NOMO-1 (cell line): Measurements from ENCODE around the gene FANCC.
"Not testable (repeated sequence)": the region's sequence is repeated elsewhere in the genome, so short reads cannot be mapped to it uniquely, and the experiment has no call there.

Experiments
- DNase-seq, 2 experiments: peaks; one replicate each; lab custom pipeline; 2025; ENCODE audit not compliant: unreplicated experiment in 2 of 2; lab: John Stamatoyannopoulos, UW

Gene FANCC

GRCh38 chr9:95330720-95331404 lies 13.4 kb upstream of the FANCC start:
- no peak for DNase-seq

DNA sequence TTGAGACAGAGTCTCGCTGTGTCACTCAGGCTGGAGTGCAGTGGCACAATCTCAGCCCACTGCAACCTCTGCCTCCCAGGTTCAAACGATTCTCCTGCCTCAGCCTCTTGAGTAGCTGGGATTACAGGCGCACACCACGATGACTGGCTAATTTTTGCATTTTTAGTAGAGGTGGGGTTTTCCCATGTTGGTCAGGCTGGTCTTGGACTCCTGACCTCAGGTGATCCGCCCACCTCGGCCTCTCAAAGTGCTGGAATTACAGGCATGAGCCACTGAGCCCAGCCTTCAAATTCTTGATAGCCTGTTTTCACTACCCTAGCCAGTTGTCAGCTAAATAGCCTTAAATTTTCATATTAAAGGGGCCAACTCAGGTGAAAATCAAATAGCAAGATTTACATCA lies 11.6 kb upstream of the FANCC start:
- DNase-seq, result not testable (repeated sequence)

- DNase-seq, result no peak
Measured at GRCh38 chr9:95327239-95327865, 9.8 kb upstream of the FANCC start.

DNA sequence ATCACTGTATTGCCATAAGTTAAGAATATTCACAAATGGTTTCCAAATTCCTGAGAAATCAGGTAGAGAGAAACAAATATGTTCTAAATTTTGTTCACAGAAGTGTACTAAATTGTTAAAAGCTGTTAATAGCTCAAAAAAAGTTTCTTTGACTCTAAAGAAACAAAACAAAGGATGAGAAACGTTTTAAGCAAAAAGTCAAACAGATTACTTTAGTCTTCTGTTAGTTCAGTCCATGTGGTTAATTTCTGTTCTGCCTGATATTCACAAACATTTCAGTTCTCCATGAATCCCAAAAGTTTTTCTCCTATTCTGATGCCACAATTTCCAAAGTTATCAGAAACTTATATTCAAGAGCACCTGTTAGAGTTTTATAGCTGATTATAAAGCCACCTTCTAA lies 7.7 kb upstream of the FANCC start:
- DNase-seq, result no peak

GRCh38 chr9:95317893-95318211 lies 343 bp upstream of the FANCC start:
- DNase-seq, result no peak

DNA sequence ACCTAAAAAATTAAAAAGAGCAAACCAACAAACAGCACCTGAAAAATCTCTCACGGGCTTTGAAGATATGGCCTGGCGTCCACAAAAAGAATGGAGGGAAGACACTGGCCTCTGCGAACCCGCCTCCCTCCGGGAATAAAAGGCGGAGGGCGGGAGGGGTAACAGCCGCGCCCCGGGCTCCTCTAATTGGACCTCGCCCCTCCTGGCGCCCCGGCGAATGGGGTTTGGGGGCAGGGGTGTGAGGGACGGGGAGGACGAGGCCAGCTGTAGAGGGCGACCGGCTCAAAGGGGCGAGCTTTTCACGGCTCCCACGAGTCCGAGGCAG lies 753 bp downstream of the FANCC start:
- DNase-seq, result peak in 1 of 2 experiments; percentile 54

DNA sequence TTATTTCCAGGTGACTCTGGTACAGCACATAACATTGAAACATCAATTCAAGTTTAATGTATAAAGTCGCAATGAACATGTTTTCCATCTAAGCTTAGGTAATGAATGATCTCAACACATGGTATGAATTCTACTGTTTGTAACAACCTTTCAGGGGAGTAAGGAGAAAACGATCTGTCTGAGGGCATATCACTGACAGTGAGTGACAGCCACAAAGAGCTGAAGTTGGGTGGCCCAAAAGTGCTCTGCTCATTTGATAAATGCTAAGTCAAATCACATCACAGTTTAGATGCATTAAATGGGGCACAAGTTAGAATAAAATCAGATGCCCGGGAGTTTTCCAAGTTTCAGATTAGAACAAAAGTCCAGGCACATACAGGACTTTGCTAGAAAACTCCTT lies 1.2 kb downstream of the FANCC start:
- no peak for DNase-seq

GRCh38 chr9:95315108-95315746 lies 2.3 kb downstream of the FANCC start:
- DNase-seq, result no peak

- DNase-seq, result no peak
Measured at GRCh38 chr9:95313010-95313498, 4.5 kb downstream of the FANCC start.

DNA sequence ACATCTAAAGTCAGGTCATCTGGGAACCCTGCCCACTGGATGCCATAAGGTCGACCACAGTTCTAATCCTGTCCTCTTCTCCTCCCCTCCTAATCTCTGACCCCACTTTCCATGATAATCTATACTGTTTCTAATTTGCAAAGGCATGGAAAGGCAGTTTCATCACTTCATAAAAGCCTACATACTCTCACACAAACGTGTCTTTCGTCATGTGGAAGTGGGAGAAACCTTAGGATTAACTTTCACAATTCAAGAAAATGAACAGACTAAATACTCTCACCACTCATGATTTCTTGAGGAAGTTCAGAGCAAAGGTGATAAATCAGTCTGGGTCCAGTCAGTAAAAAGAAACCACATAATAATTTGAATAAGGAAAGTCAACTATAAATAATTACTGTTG lies 5.5 kb downstream of the FANCC start:
- peak in 1 of 2 experiments; percentile 72 for DNase-seq

DNA sequence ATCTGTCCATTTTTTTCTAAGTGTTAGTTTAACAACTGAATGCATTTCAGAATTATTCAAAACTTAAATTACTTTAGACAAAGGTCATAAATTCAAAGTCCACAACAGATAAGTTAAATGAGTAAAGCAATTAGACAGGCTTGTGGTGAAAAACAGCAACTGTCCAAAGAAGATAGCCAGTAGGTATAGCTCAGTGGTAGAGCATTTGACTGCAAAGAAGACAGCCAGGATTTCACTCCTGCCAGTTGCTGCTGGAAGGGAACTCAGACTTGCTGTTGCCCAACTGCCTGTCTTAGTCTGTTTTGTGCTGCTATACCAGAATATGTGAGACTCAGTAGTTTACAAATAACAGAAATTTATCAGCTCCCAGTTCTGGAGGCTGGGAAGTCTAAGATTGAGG lies 10.0 kb downstream of the FANCC start:
- no peak for DNase-seq

- DNase-seq, result no peak
Measured at GRCh38 chr9:95306819-95307218, 10.7 kb downstream of the FANCC start.

GRCh38 chr9:95305770-95306492 lies 11.6 kb downstream of the FANCC start:
- DNase-seq, result no peak

GRCh38 chr9:95302479-95302878 lies 15.0 kb downstream of the FANCC start:
- DNase-seq, result no peak

GRCh38 chr9:95297760-95298159 lies 19.7 kb downstream of the FANCC start:
- no peak for DNase-seq

DNA sequence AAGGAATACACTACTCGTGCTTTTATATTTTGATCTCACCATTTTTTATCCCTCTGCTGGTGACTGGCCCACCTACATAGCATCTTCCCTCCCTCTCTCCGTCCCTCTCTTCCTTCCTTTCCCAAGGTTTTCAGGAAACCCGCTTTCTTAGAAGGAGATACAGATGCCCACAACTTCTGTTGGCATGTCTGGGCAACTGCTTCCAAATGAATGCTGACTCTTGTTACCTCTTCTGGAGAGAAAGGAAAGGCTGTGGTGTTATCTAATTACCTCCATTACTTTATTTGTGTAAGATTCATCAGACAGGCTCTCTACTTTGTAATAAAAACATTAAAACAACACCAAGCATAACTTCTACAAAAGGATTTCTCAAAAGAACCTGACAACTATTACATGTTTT lies 20.2 kb downstream of the FANCC start:
- DNase-seq, result no peak

GRCh38 chr9:95296761-95297160 lies 20.7 kb downstream of the FANCC start:
- DNase-seq, result no peak

DNA sequence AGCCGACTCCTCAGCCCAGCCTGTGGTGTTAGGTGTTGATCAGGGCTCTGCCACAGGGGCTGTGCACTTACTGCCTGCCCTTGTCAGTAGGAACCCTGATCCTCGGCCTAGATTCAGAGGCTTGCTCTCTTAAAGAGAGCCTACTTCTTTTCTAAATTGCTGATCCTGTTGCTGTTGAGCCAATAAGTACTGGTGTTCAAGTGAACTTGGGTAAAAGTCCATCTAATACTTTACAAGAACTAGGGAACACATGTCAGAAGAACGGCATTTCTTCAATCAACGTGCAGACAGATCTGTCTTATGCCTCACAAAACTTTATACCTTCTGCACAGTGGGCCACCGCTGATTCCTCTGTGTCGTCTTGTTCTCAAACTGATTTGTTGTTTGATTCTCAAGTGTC lies 24.2 kb downstream of the FANCC start:
- not testable (repeated sequence) for DNase-seq

- no peak for DNase-seq
Measured at GRCh38 chr9:95292226-95292625, 25.3 kb downstream of the FANCC start.

DNA sequence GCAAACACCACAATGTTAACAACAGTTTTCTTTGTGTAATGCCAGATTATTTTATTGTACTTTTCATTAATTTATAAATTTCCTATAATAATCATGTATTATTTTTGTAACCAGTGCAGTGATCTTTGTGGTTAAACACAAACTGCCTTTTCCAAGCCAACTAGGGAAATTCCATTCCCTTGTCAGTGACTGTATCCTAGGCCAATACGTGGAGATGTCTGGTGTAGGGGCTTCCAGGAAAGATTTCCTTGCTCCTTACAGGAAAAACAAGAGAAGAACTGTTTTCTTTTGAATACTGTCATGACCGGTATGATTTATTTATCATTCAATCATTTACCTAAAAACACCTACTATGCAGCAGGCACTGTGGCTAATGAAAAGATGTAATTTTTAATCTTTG lies 31.4 kb downstream of the FANCC start:
- DNase-seq, result no peak

DNA sequence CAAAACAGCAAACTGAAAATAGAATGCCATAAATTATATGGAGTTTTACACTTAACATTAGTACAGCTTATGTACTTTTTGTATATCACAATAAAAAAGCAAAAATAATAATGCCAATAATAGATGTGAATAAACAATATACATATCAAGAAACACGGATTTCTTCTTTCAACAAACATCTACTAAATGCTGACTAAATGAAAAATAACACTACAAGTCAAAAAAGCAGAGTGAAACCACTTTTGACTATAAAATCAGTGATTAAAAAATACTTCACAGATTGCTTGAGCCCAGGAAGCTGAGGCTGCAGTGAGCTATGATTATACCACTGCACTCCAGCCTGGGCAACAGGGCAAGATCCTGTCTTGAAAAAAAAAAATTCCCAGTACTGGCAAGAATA lies 32.2 kb downstream of the FANCC start:
- DNase-seq, result no peak
